ENCODE data around the gene RNF148.
"Not testable (repeated sequence)": the region's sequence is repeated elsewhere in the genome, so short reads cannot be mapped to it uniquely, and the experiment has no call there.

Gene RNF148

GRCh38 chr7:122689346-122690109 is 13.2 kb downstream of the RNF148 start:
- DNase-seq: no peak

GRCh38 chr7:122688400-122688998 is 14.2 kb downstream of the RNF148 start:
- no peak for DNase-seq

GRCh38 chr7:122686360-122686878 is 16.3 kb downstream of the RNF148 start:
- no peak for DNase-seq

GRCh38 chr7:122684504-122684903 is 18.2 kb downstream of the RNF148 start:
- no peak for DNase-seq

DNA sequence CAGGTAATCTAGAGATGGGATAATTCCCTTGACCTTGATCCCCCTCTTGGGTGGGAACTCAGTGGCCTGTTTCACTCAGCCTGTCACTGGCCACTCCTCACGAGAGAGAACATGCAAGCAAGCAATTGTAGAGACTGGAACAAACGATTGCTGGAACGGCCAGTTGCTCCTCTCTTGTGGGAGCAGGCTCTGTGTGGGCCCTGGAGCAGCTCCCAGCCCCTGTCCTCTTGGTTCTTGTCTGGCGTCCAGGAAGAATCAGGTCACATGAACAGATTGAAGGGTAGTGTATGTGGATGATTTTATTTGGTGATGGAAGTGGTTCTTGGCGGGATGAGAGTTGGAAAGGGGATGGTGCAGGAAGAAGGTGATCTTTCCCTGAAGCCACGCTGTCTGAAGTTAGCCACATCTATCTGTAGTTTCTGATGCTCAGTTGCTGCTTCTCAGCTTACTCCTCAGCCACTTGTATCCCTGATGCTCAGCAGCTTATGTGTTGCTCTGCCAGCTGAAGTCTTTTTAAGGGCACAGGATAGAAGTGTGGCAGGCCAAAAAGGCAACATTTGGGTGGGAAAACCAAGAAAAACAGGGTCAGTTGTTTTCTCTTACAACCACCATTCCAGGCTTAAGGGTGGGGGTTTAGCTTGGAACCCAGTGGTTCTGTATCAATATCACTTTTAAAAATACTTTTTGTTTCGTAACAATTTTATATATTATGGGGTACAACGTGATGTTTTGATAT is 19.7 kb downstream of the RNF148 start:
- DNase-seq: no peak

GRCh38 chr7:122681186-122681585 is 21.5 kb downstream of the RNF148 start:
- not testable (repeated sequence) for DNase-seq

DNA sequence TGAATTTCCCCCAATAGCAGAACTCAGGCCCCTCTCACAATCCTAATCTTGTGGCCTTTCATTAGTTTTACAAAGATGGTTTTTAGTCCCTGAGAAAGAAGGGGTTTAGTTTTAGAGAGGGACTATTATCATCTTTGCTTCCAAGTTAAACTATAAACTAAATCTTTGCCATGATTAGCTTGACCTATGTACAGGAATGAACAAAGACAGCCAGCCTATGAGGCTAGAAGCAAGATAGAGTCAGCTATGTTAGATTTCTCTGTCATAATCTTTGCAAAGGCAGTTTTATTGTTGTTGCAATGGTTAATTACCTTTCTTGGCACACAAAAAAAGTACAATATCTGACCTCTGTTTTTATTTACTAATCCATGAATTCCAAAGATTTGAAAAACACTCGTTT is 22.9 kb downstream of the RNF148 start:
- no peak for DNase-seq

GRCh38 chr7:122679269-122679709 is 23.4 kb downstream of the RNF148 start:
- DNase-seq: not testable (repeated sequence)

DNA sequence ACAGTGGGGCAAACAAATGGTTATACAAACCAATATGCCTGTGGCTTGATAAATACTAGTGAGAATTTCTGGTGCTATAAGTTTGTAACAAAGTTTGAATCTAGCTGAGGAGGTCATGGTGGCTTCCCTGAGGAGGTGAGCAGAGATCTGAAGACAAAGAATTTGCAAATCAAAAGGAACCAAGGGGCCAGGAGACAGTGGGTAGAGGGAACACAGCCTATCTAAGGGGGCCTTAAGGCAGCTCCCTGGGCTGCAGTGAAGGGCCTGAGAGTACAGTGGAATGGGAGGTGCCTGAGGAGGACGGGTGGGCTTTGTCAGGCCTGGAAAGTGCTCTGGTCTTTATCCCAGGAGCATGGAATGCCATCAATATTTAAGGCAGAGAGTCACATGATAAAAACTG is 25.6 kb downstream of the RNF148 start:
- no peak for DNase-seq

GRCh38 chr7:122676466-122676865 is 26.3 kb downstream of the RNF148 start:
- DNase-seq: no peak

- no peak for DNase-seq
Observed at GRCh38 chr7:122675621-122676020, 27.1 kb downstream of the RNF148 start.

DNA sequence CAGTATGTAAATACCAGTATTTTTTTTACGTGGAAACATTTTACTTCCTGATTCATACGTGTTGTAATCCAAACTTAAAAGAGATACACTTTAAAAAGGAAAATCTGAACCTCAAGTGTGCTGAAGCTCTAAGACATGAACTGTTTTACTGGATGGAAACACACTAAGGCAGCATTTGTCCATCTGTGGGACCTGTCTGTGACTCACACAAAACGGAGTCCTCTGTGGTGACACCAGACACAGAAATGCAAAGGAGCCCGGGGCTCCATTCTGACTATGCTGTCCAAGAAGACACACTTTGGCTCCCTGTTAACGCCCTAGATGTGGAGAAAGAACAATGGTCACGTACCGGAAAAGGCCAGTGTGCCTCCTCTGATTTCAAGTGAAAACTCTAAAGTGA is 27.7 kb downstream of the RNF148 start:
- no peak for DNase-seq

GRCh38 chr7:122674502-122674901 is 28.2 kb downstream of the RNF148 start:
- no peak for DNase-seq

DNA sequence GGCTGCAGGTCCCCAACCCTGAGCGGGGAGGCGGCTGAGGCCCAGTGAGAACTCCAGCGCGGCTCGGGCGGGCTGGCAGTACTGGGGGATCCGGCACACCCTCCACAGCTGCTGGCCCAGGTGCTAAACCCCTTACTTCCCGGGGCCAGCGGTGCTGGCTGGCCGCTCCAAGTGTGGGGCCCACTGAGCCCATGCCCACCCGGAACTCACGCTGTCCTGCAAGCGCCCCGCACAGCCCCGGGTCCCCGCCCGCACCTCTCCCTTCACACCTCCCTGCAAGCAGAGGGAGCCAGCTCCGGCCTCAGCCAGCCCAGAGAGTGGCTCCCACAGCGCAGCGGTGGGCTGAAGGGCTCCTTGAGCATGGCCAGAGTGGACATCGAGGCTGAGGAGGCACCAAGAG is 28.8 kb downstream of the RNF148 start:
- DNase-seq: no peak

- DNase-seq: no peak
Observed at GRCh38 chr7:122672536-122672935, 30.2 kb downstream of the RNF148 start.

DNA sequence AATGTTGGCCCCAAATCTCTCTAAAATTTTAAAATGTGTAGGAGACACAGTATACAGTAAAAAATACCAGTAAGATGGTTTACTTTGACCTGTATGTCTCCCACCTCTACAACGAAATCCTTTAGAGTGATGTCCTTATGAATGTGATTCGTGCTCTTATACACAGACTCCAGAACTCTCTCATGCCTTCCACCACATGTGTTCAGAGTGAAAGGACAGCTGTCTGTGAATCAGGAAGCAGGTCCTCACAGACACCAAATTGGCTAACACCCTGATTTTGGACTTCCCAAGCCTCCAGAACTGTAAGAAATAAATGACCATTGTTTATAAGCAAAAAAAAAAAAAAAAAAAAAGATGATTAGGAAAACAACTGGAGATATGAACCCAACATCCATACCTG is 39.0 kb downstream of the RNF148 start:
- DNase-seq: no peak

DNA sequence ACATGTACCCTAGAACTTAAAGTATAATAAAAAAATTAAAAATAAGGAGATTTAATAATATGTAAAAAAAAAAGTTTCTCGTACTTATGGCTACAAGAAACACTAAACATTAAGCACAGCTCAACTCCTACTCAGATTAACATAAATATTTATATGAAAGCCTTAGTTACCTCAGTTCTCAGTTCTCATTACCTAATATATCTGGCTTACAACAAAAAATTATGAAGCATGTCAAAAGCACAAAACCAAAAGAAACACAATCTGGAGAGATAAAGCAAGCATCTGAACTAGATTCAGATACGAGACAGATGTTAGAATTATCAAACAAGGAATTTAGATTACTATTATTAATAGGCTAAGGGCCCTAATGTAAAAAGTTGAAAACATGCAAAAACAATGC is 43.9 kb downstream of the RNF148 start:
- DNase-seq: no peak

- DNase-seq: no peak
Observed at GRCh38 chr7:122653685-122654084, 49.0 kb downstream of the RNF148 start.

GRCh38 chr7:122652876-122653275 is 49.8 kb downstream of the RNF148 start:
- no peak for DNase-seq
